Measurements from ENCODE around the gene SERPINB7. TPM values are rescaled to one million over a fixed set of nuclear protein-coding genes. Genes with fewer than 3 reads are reported as not detected.
A peak's percentile ranks its signal among the peaks of the same experiment; 100 is the strongest.

The SERPINB7 gene
- polyA plus RNA-seq, 1 experiment = 28.1 TPM

- peak overlapping the region; percentile 71 for H3K27ac ChIP-seq (ENCODE audit: low read depth, low read length)
- H3K9me3 ChIP-seq (ENCODE audit: control insufficient read depth, insufficient read depth, low read length) = no peaks in the 10 kb centered on the region
- POLR2A ChIA-PET = interaction anchor here (0.7 kb wide), 1 partner anchor 10 kb away, joined by 8 read pairs; no protein-coding TSS in a partner anchor
- TF ChIP-seq, protein P1, sequence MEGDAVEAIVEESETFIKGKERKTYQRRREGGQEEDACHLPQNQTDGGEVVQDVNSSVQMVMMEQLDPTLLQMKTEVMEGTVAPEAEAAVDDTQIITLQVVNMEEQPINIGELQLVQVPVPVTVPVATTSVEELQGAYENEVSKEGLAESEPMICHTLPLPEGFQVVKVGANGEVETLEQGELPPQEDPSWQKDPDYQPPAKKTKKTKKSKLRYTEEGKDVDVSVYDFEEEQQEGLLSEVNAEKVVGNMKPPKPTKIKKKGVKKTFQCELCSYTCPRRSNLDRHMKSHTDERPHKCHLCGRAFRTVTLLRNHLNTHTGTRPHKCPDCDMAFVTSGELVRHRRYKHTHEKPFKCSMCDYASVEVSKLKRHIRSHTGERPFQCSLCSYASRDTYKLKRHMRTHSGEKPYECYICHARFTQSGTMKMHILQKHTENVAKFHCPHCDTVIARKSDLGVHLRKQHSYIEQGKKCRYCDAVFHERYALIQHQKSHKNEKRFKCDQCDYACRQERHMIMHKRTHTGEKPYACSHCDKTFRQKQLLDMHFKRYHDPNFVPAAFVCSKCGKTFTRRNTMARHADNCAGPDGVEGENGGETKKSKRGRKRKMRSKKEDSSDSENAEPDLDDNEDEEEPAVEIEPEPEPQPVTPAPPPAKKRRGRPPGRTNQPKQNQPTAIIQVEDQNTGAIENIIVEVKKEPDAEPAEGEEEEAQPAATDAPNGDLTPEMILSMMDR (IDR thresholded peaks at IDR 0.05; ENCODE audit: low read depth, low read length) = peak; percentile 28; the same call in 1 of the 2 replicates
- DNase-seq (ENCODE audit: low read depth, low spot score) = peak; percentile 51
- no peaks in the 10 kb centered on the region for H3K27me3 ChIP-seq (ENCODE audit: control insufficient read depth, insufficient read depth, low read length)
- no peak overlapping the region for H3K4me3 ChIP-seq (ENCODE audit: low read depth, low read length)
- CTCF ChIA-PET = interaction anchor here (0.7 to 1.7 kb wide), 9 partner anchors 10 to 305 kb away, joined by 3 to 12 read pairs (median 5); no protein-coding TSS in a partner anchor
Measured at GRCh38 chr18:63823516-63824219, 48.5 kb downstream of the SERPINB7 start.

GRCh38 chr18:63824220-63824525 lies 49.0 kb downstream of the SERPINB7 start:
- POLR2A ChIA-PET = no interaction called here
- no peaks in the 10 kb centered on the region for H3K27me3 ChIP-seq (ENCODE audit: control insufficient read depth, insufficient read depth, low read length)
- TF ChIP-seq, protein P1 (IDR thresholded peaks at IDR 0.05; ENCODE audit: low read depth, low read length) = no peak
- no peak overlapping the region for H3K27ac ChIP-seq (ENCODE audit: low read depth, low read length)
- no peaks in the 10 kb centered on the region for H3K9me3 ChIP-seq (ENCODE audit: control insufficient read depth, insufficient read depth, low read length)
- CTCF ChIA-PET = interaction anchor here (0.6 to 1.7 kb wide), 8 partner anchors 11 to 506 kb away, joined by 3 to 12 read pairs (median 4); no protein-coding TSS in a partner anchor
- DNase-seq (ENCODE audit: low read depth, low spot score) = no peak
- H3K4me3 ChIP-seq (ENCODE audit: low read depth, low read length) = no peak overlapping the region

DNA sequence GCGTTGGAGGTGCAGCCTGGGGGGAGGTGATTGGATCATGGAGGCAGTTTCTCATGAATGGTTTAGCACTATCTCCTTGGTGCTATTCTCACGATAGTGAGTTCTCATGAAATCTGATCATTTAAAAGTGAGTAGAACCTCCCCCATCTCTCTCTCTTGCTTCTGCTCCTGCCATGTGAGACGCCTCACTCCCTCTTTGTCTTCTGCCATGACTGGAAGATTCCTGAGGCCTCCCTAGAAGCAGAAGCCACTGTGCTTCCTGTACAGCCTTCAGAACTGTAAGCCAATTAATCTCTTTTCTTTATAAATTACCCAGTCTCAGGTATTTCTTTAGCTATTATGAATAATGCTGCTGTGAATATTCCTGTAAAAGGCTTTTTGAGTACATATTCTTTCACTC lies 52.9 kb downstream of the SERPINB7 start:
- no peak for DNase-seq (ENCODE audit: low read depth, low spot score)
- ChIA-PET CTCF (interaction anchor here (1.0 kb wide), 1 partner anchor 310 kb away, joined by 3 read pairs; no protein-coding TSS in a partner anchor), POLR2A (no interaction called here)
- Histone ChIP-seq H3K27ac (ENCODE audit: low read depth, low read length) (no peak overlapping the region), H3K4me3 (ENCODE audit: low read depth, low read length) (no peak overlapping the region), H3K9me3 (ENCODE audit: control insufficient read depth, insufficient read depth, low read length) (no peaks in the 10 kb centered on the region), H3K27me3 (ENCODE audit: control insufficient read depth, insufficient read depth, low read length) (no peaks in the 10 kb centered on the region)
- TF ChIP-seq, protein P1 (IDR thresholded peaks at IDR 0.05; ENCODE audit: low read depth, low read length) = no peak

GRCh38 chr18:63828656-63829055 lies 53.4 kb downstream of the SERPINB7 start:
- TF ChIP-seq, protein P1 (IDR thresholded peaks at IDR 0.05; ENCODE audit: low read depth, low read length) = no peak
- Histone ChIP-seq H3K27me3 (ENCODE audit: control insufficient read depth, insufficient read depth, low read length) (no peaks in the 10 kb centered on the region), H3K9me3 (ENCODE audit: control insufficient read depth, insufficient read depth, low read length) (no peaks in the 10 kb centered on the region), H3K4me3 (ENCODE audit: low read depth, low read length) (no peak overlapping the region), H3K27ac (ENCODE audit: low read depth, low read length) (no peak overlapping the region)
- DNase-seq (ENCODE audit: low read depth, low spot score) = no peak
- POLR2A ChIA-PET = no interaction called here
- CTCF ChIA-PET = interaction anchor here (1.0 kb wide), 1 partner anchor 311 kb away, joined by 3 read pairs; no protein-coding TSS in a partner anchor

- ChIA-PET CTCF (interaction anchor here (0.9 to 1.3 kb wide), 3 partner anchors 88 to 313 kb away, joined by 3 to 4 read pairs (median 3); no protein-coding TSS in a partner anchor), POLR2A (no interaction called here)
- no peak overlapping the region for H3K27ac ChIP-seq (ENCODE audit: low read depth, low read length)
- no peaks in the 10 kb centered on the region for H3K9me3 ChIP-seq (ENCODE audit: control insufficient read depth, insufficient read depth, low read length)
- TF ChIP-seq, protein P1 (IDR thresholded peaks at IDR 0.05; ENCODE audit: low read depth, low read length) = no peak
- DNase-seq (ENCODE audit: low read depth, low spot score) = no peak
- H3K4me3 ChIP-seq (ENCODE audit: low read depth, low read length) = no peak overlapping the region
- no peaks in the 10 kb centered on the region for H3K27me3 ChIP-seq (ENCODE audit: control insufficient read depth, insufficient read depth, low read length)
Measured at GRCh38 chr18:63829886-63830285, 54.7 kb downstream of the SERPINB7 start.

Data from AG04450 (cell line).